GM18517 (cell line): ENCODE measurements around the gene ARHGAP1.

Source experiments
- ATAC-seq: cut with Tn5 transposase; IDR thresholded peaks from one replicate; pipeline ENCODE4 v1.9.1; 2021; ENCODE audit warnings: mild to moderate bottlenecking, moderate library complexity; ENCODE audit not compliant: unreplicated experiment

The ARHGAP1 gene

DNA sequence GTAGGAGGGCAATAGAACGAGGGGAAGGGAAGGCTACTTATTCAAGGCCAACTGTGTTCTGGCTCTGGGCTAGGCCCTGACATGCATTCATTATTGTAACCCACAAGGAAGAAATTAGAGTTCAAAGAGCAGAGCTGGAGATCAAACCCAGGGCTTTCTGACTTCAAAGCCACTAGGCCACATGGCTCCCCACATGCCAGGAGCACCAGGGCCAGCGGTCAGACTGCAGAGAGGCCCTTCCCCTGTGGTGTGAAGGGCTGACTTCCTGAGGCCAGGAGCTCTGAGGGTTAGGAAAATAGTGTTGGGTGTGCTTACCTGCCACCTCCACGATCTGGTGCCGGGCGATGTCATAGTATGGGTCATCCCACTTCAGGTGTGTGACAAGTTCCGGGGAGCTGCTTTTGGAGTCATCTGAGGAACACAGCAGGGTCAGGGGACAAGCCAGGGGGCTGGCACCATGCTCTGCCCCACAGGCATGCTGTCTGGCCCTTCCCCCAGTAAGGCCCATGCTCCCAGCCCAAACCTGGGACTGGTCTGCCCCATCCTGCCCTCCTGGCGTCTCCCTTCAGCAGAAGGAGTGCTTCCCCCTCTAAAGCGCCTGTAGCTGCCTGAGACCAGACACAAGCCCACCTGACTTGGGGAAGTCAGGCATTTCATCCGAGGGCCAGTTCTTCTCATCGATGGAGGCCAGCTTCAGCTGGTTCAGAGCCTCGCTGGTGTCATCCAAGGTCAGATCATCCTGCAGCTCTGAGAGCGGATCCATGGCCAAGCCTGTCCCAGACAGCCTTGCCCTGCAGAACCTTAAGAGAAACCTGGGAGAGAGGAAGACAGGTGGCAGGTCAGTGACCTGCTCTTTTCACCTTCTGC lies 4.8 kb downstream of the ARHGAP1 start:
- ATAC-seq, result no peak

DNA sequence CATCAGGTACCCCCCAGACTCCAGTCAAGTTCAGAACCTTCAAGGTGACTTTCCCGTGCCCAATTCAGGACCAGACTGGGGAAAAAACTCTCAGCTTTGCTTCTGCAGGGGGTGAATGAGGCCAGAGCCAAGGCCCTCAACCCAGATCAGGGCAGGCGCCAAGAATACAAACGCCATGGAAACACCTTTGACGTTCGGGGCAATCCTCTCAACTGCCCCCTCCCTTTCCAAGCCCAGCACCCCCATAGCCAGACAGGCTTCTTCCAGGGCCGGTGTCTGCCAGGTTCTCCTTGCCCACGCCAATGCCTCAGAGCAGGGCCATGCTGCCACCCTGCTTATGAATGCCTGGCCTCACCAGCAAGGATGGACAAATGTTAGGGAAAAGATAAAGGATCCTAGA lies 5.8 kb downstream of the ARHGAP1 start:
- ATAC-seq, result no peak

DNA sequence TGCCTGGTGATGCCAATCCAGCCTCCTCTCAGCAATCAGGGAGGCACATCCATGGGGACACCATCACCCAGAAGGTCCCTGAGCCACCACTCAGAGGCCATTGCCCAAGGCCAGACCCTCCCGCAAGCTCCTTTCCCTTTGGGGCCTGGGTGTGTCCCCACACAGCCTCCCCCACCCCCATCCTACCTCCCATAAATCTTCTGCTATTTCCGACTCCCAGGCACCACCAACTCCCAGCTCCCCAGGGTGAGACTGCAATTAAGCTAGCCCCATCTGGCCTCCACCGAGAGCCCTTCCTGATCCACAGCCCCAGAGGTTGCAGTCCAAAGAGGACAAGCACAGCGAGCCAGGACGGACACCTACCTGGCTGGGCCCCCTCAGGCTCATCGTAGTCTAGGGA lies 6.3 kb downstream of the ARHGAP1 start:
- no peak for ATAC-seq

DNA sequence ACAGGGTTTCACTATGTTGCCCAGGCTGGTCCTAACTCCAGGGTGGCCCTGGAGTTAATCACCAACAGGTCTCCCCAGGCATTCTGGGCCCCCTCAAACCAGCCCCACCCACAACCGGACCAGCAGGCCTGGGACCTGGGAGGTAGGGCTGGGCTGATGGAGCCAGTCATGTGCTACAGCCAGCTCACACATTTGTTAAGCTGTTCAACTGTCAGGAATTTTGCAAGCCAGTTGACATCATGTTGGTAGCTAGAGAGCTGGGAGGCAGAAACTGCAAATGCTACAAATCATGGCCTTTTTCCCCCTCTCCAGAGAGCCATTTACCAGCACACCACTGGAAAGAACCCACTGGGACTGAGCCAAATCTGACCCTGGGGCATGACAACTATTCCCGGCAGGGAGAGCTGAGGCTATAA lies 6.8 kb downstream of the ARHGAP1 start:
- no peak for ATAC-seq

DNA sequence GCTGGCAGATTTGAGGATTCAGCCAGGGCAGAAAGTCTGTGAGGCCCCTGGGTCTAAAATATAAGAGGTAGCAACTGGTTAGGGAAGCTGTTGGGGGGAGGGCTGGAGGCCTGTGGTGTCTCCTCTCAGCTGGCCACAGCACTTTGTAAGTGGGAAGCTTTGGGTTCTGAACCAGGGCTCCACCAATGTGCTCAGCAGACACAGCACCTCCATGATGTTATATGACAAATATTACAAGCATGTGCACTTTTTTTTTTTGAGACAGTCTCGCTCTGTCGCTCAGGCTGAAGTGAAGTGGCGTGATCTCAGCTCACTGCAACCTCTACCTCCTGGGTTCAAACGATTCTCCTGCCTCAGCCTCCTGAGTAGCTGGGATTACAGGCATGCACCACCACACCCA lies 8.0 kb downstream of the ARHGAP1 start:
- no peak for ATAC-seq

DNA sequence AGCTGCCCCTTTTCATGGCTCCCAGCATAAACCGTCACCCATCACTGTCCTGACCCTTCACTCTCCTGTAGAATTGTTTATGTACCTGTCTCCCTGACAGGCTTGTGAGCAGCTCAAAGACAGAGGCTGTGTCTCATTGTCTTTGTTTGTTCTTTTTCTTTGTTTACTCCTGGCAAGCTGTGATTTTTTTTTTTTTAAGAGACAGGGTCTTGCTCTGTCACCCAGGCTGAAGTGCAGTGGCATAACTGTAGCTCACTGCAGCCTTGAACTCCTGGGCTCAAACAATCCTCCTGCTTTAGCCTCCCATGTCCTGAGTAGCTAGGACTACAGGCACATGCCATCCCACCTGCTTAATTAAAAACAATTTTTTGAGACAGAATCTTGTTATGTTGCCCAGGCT lies 9.7 kb downstream of the ARHGAP1 start:
- ATAC-seq, result no peak

DNA sequence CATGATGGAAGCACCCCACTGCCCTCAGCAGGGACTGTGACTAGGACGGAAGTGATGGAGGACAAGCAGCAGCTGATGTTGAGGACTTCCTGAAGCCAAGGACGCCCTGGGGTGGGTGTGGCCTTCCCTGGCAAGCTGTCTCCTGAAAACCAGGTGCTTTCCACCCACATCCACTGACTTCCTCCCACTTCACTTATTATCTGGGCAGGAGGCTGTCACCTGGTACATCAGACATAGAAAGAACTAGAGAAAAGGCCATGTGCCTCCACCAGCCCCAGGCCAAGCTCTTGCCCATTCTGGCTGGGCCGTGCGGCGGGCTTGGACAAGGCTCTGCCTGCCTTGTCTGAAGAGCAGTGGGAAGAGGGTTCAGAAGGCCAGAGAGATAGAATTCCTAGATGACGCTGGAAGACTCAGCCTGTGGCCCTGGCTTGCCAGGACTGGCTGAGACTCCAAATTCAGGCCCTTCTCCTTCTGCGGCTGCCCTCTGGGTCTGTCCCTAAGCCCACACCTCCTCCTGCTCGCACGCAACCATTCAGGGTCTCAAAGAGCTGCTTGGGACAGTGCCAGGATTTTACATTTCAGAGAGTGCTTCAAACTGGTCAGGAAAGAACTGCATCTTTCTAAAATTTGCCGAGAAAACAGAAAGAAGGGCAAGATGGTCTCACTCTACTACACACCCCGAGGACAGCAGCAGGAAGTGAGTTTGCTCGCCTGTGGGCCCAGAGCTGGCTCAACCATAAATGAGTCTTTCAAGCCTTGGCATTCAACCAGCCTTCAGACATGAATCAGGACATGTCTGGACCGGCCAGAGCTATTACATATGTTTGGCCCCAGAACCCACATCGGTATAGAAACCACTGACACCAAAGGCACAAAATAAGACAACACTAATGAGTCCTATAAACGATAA lies 13.3 kb downstream of the ARHGAP1 start:
- ATAC-seq, result no peak

DNA sequence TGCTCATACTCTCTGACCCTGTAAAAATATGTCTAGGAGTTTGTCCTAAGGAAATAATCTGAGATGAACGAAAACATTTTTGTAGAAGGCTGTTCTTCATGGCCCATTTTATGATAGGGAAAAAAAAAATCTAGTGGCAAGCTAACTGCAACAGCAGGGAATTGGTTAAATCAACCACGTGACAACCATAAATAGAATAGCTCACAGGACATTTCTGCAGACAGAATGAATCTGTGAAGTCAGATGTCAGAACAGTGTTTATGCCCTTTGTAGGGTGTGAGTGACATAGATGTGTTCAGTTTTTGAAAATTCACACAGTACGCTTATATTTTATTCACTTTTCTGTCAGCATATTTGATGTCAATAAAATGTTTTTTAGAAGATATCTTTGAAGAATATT lies 16.1 kb downstream of the ARHGAP1 start:
- ATAC-seq, result no peak

DNA sequence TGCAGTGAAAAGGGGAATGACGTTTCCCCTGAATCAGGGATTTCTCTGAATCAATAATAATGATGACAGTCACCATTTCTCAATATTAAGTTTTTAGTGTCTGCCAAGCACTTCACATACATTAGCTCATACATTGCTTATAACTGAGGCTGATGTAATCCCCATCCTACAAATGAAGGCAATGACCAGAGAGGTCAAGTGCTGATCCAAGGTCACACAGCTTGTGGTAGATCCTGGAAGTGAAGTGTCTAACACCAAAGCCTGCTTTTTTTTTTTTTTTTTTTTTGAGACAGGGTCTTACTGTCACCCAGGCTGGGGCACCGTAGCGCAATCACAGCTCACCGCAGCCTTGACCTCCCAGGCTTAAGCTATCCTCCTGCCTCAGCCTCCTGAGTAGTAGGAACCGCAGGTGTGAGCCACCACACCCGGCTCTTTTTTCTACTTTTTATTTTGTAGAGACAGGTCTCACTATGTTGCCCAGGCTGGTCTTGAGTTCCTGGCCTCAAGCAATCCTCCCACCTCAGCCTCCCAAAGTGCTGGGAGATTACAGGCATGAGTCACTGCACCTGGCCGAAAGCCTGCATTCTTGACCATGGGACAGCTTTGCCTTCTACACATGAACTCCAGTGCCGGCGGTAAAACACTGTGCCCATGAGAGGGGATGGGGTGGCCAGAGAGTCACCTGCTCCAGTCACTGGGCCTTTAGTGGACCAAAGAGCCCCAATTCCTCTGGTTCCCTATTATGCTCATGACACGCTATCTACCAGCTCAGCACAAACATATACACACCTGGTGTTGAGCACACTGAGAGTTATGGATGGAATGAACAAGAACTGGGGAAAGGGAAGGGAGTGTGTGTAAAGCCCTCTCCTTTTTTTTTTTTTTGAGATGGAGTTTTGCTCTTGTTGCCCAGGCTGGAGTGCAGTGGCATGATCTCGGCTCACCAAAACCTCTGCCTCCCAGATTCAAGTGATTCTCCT lies 17.4 kb downstream of the ARHGAP1 start:
- no peak for ATAC-seq

DNA sequence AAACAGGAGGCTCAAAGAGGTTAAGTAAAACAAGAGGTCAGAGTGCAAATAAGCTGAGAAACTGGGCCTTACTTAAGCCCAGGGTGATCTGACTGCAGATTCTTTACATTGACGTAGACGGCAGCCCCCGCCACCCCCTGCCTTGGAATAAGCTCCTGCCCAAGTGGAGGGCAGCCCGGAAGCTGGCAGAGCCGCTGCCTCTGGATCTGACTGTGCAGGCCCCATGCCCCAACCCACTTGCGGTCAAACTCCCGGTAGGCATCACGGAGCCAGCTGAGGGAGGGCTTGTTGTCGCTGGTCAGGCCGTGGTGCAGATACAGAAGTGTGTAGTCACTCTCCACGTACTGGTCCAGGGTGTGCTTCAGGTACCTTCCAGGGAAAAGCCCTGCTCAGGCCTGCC lies 18.6 kb downstream of the ARHGAP1 start:
- no peak for ATAC-seq

DNA sequence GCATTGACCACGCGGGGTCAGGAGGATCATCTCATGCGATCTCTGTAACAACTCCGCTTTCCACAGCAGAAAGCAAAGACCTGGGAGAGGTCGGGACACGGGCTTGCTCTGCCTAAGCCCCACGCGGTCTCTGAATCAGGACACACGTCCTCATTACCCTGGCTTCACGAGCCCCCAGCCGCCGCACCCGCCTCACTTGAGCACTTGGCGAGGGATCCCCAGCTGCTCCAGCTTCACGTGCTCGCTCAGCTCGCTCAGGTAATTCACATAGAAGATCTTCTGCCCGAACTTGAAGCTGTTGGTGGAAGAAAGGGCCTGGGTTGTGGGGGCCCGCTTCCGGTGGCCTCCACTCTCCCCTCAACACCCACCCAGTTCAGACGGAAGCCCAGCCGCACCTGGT lies 19.6 kb downstream of the ARHGAP1 start:
- ATAC-seq, result no peak

DNA sequence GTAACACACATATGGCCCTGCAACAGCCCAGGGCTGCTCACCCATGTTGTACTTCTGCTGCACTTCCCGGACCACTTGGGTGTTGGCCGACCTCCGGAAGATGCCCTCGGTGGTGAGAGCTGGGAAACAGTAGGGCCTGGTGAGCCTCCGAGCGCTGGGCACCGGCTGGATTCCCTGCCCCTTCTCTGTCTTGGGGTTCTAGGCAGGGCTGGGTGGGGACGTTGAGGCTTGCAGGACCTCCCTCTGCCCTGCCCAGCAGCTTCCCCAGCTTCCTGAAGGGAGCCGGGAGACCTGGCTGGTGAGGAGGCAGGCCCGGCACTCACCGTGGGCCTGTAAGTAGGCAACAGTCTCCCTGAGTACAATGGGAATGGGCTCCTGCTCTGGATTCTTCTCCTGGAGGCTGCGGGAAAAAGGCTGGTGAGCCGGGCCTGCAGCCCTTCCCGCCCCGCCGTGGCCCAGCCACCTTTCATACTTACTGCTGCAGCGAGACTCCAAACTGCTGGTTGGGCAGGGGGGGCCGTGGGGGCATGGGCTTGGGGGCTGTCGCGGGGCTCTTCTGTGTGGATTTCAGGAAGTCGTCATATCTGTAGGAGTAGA lies 20.2 kb downstream of the ARHGAP1 start:
- no peak for ATAC-seq

DNA sequence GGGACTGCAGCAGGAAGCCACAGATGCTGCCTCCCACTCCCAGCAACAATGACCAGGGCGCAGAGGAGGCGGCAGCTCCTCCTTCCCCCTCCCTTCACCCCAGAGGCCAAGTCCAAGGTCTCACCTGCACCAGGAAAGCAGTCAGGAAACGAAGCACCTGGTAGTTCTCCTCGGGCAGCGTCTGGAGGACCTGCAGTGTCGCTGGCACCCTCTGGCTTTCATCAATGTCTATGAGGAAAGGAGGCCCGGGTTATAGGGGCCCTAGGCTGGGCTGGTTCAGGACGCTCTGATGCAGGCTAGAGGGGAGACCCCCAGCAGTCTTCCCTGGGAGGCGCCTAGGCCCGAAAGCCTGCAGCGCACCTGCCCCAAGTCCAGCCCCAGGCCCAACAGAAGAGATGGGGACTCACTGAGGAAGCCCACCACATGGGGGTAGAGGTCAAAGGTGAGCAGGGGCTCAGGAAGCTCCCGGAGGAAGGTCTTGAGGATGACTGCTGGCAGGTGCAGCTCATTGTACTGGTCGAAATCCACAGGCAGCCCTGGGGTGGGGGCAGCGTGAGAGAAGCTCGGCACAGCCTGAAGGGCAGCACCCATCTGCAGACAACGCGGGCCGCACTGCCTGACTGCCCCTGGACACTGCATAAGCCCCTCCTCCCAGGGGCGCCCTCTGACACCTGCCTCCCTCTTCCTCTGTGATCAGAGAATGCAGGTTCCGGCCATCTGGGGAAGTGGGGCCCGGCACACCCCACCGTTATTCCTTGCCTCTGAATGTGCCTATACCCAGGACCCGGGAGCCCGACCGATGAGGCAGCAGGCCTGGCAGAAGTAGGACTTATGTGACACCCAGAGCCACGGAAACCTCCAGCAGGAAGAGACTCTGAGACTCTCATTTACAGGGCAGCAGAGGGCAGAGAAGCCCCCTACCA lies 20.9 kb downstream of the ARHGAP1 start:
- ATAC-seq, result no peak

DNA sequence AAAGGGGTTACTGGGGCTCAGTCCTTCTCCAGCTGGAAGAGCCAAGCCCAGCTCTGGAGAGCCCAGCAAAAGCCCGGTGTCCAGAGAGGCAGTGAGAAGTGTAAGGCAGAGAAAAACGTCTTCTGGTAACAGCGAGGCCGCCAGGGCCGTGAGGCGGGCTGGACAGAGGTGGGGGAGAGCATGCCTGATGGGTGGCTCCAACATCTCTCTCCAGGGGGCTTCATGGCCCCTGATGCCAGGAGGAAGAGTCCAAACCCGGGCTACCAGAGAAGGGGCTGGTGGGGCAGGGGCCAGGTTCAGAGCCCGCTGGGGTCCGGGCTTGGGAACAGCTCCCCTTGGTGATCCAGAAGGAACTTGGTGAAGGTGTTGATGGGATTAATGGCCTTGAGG lies 21.7 kb downstream of the ARHGAP1 start:
- ATAC-seq, result no peak

DNA sequence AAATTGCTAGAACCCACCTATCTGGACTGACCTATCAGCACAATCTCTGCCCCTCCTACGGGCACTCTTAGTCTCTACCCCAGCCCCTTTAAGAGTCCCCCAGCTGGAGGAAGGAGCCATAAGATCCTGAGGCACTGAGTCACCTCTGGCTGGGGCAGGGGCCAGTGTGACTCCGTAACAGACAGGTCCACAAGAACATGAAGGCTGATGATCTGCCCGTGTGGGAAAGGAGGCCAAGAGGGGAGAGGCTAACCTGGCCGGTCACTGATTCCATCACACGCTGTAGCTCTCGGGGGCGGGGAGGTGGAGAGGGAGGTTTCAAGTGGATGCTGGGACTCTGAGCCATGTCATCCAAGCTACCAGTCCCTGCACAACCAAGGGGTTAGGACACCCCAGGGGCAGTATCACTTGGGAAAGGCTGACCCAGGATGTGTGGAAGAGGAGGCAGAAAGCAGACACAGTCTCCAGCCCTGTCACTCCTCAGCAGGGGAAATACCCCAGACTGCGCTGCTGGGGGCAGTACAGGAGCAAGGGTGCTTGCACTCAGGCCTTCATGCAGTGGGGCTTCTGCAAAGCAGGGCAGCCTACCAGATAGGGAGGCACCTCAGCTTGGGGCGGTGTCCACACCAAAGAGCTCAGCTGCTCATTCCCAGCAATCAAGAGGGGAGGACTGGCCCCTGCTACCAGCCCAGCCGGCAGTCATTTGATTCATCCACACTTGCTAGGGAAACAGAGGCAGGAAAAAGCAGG lies 22.3 kb downstream of the ARHGAP1 start:
- ATAC-seq, result no peak

DNA sequence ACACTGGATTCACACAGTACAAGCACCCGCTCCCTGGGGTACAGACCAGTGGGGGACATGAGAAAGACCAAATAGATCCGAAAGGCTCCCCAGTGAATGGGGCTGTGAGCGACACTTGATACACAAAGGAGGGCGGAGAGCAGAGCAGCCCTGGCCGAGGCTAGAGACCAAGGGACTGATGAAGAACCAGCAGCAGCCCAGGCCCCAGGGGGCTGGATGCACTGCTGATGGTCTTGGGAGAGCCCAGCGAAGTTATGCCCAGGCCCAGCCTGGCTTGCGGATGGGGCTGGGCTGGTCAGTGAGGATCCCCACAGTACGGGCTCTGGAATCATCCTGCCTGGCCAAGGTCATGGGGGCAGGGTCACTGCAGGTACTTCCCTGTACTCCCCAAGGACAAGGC lies 23.2 kb downstream of the ARHGAP1 start:
- no peak for ATAC-seq

DNA sequence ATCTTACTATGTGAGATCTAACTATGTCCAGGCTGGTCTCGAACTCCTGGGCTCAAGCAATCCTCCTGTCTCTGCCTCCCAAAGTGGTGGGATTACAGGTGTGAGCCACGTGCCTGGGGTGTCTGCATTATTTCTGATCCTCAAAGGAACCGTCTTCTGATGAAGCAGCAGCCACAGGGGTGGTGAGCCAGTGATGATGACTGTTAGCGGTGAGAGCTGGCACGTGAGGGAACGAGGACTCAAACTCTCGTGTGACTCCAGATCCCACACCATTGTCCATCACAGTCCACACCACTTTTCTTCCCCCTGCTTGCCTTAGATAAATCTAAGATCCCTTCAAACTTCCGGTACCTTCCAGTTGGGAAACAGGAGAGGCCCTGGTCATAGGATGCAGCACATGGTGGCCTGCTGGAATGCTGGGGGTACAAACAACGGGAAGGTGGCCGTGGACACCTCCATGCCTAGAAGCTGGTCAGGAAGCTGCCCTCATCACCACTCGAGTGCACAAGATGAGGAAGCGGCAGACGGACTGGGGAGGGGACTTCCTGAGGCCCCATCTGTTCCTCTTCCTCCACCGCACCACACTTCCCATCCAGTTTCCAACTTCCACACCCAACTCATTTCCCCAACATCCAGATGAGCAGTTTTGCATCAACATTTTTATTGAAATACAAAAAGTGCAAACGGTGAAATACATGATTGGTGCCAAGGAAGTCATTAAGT lies 23.8 kb downstream of the ARHGAP1 start:
- ATAC-seq, result no peak

DNA sequence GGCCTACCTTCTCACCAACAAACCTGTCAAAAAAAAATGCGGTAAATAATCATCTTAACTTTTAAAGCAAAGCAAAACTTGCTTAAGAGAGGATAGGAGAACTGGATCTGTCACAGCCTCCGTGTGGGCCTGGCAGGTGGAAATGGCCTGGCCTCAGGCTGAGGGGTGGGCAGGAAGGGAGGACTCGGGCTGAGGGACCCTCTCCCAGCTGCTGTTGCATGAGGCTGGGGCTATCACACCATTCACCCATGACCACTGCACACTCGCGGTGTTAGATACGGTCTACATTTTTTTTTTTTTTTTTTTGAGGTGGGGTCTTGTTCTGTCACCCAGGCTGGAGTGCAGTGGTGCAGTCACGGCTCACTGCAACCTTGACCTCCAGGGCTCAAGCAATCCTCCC lies 24.5 kb downstream of the ARHGAP1 start:
- no peak for ATAC-seq
